ENCODE results near the gene SCRN2.

SCRN2 gene

GRCh38 chr17:47882695-47883588 lies 41.9 kb upstream of the SCRN2 start:
- no peak for TF ChIP-seq CTCF (conservative IDR thresholded peaks at IDR 0.05; ENCODE audit: control insufficient read depth, insufficient read depth, low read depth, low read length)
- DNase-seq (ENCODE audit: low read depth) = no peak
- H3K4me3 ChIP-seq (ENCODE audit: control insufficient read depth, low read depth, low read length) = no peak overlapping the region

GRCh38 chr17:47882247-47882646 lies 41.2 kb upstream of the SCRN2 start:
- no peak for TF ChIP-seq CTCF (conservative IDR thresholded peaks at IDR 0.05; ENCODE audit: control insufficient read depth, insufficient read depth, low read depth, low read length)
- H3K4me3 ChIP-seq (ENCODE audit: control insufficient read depth, low read depth, low read length) = no peak overlapping the region
- peak; percentile 54 for DNase-seq (ENCODE audit: low read depth)

GRCh38 chr17:47879776-47880454 lies 38.8 kb upstream of the SCRN2 start:
- no peak for TF ChIP-seq CTCF (conservative IDR thresholded peaks at IDR 0.05; ENCODE audit: control insufficient read depth, insufficient read depth, low read depth, low read length)

GRCh38 chr17:47879028-47879585 lies 38.0 kb upstream of the SCRN2 start:
- no peak for TF ChIP-seq CTCF (conservative IDR thresholded peaks at IDR 0.05; ENCODE audit: control insufficient read depth, insufficient read depth, low read depth, low read length)
- H3K4me3 ChIP-seq (ENCODE audit: control insufficient read depth, low read depth, low read length) = no peak overlapping the region
- peak; percentile 68 for DNase-seq (ENCODE audit: low read depth)

More at GRCh38 chr17:47879776-47880454, 38.8 kb upstream of the SCRN2 start:
- no peak for DNase-seq (ENCODE audit: low read depth)
- no peak overlapping the region for H3K4me3 ChIP-seq (ENCODE audit: control insufficient read depth, low read depth, low read length)

GRCh38 chr17:47878203-47879027 lies 37.3 kb upstream of the SCRN2 start:
- no peak overlapping the region for H3K4me3 ChIP-seq (ENCODE audit: control insufficient read depth, low read depth, low read length)
- no peak for DNase-seq (ENCODE audit: low read depth)
- TF ChIP-seq CTCF (conservative IDR thresholded peaks at IDR 0.05; ENCODE audit: control insufficient read depth, insufficient read depth, low read depth, low read length) = no peak

- no peak for DNase-seq (ENCODE audit: low read depth)
Observed at GRCh38 chr17:47877368-47878034, 36.4 kb upstream of the SCRN2 start.

More at GRCh38 chr17:47877368-47878034, 36.4 kb upstream of the SCRN2 start:
- TF ChIP-seq CTCF (conservative IDR thresholded peaks at IDR 0.05; ENCODE audit: control insufficient read depth, insufficient read depth, low read depth, low read length) = no peak
- no peak overlapping the region for H3K4me3 ChIP-seq (ENCODE audit: control insufficient read depth, low read depth, low read length)
